Breast epithelium (tissue), 4 donors: ENCODE measurements around the gene FAM13B. TPM values are rescaled to one million over a fixed set of nuclear protein-coding genes. Genes with fewer than 3 reads are reported as not detected.
"Not testable (repeated sequence)": the region's sequence is repeated elsewhere in the genome, so short reads cannot be mapped to it uniquely, and the experiment has no call there.

Experiments
- DNase-seq, 2 donors: peaks; one replicate each; pipeline ENCODE4 v3.0.0-alpha.2; 2019; ENCODE audit warnings: low spot score in 2 of 2
- H3K27ac ChIP-seq, 2 donors: fragments of 200-600 bp; sonication (generic) in 1 of 2; one replicate each; pipeline ENCODE4 v1.5.1; 2016 to 2019; ENCODE audit warnings: mild to moderate bottlenecking in 1 of 2
- H3K27me3 ChIP-seq, 2 donors: fragments of 200-600 bp; sonication (generic) in 1 of 2; one replicate each; pipeline versions ENCODE4 v1.5.1 to v1.6.0; 2017 to 2019; ENCODE audit warnings: control low read depth in 1 of 2, mild to moderate bottlenecking in 1 of 2
- H3K36me3 ChIP-seq: fragments of 200-600 bp; one replicate; pipeline ENCODE4 v1.5.1; 2019
- H3K4me1 ChIP-seq, 2 donors: fragments of 200-600 bp; sonication (generic); one replicate each; pipeline ENCODE4 v1.5.1; 2016 to 2019; ENCODE audit warnings: control low read depth in 1 of 2
- H3K4me3 ChIP-seq, 3 donors: fragments of 200-600 bp; sonication (generic); 1 replicate in 2 of 3; 2 replicates in 1 of 3; pipeline ENCODE4 v1.5.1; 2016 to 2019; ENCODE audit warnings: mild to moderate bottlenecking in 3 of 3, moderate library complexity in 2 of 3
- H3K9me3 ChIP-seq, 2 donors: fragments of 200-600 bp; sonication (generic) in 1 of 2; one replicate each; pipeline ENCODE4 v1.5.1; 2016 to 2019; ENCODE audit warnings: control low read depth in 1 of 2
- CTCF ChIP-seq, 3 donors: fragments of 450-650 bp; IDR thresholded peaks; one replicate each; pipeline ENCODE4 v1.5.1; 2016 to 2017; ENCODE audit warnings: antibody characterized with exemption in 3 of 3, mild to moderate bottlenecking in 3 of 3, moderate library complexity in 3 of 3
- POLR2A ChIP-seq: fragments of 450-650 bp; IDR thresholded peaks from one replicate; pipeline ENCODE4 v1.6.1; 2016; ENCODE audit warnings: antibody characterized with exemption, mild to moderate bottlenecking, moderate library complexity
- POLR2AphosphoS5 ChIP-seq, 3 donors: sonication (generic); formaldehyde crosslinking; IDR thresholded peaks; one replicate each; pipeline ENCODE4 v1.6.1; 2017; ENCODE audit warnings: antibody characterized with exemption in 3 of 3
- intact Hi-C: fragments of 100-400 bp; cut with DNase I; formaldehyde crosslinking; loops from one replicate; pipeline ENCODE4 v1.15.1; 2023; ENCODE audit warnings: low total_unique reads
- total RNA-seq, 3 donors: library from RNA; depleted of rRNA; stranded (reverse); fragments of >200 nt; gene quantifications; one replicate each; pipeline ENCODE4 v1.1.0, GENCODE V29; 2016

The FAM13B gene
- total RNA-seq, 3 donors from 2014 or later: 42.7 to 55.8 (median 52.4) TPM

DNA sequence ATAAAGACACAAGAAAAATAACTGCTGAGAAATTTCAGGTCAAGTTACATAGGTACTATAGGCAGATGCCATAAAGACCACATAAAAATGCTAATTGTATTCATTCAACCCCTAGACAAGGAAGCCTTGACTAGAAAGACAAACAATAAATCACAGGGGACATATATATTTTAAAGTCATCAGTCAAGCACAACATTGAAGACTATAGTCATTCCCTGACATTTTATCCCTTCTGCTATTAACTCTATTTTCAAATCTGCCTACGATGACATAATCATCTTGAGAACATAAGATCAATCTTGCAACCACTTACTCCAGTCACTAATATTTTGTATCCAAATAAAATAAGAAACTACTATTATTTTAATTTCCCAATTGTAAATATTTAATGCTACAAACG, 38.3 kb downstream of the FAM13B start:
- no peak overlapping the region for H3K4me3 ChIP-seq
- H3K27ac ChIP-seq: no peak overlapping the region
- DNase-seq: no peak
- peaks cover 0 to 4% of the 10 kb centered on the region in 2 donors for H3K4me1 ChIP-seq
- H3K27me3 ChIP-seq: no peaks in the 10 kb centered on the region
- H3K9me3 ChIP-seq: no peaks in the 10 kb centered on the region
- no peaks in the 10 kb centered on the region for H3K36me3 ChIP-seq
- intact Hi-C loops: no loop called here
- no peak for TF ChIP-seq CTCF (IDR thresholded peaks at IDR 0.05)
- no peak for TF ChIP-seq POLR2A
- TF ChIP-seq POLR2AphosphoS5 (IDR thresholded peaks at IDR 0.05): no peak

GRCh38 chr5:137989419-137989818, 43.5 kb downstream of the FAM13B start:
- H3K4me3 ChIP-seq: no peak overlapping the region
- H3K27ac ChIP-seq: no peak overlapping the region
- TF ChIP-seq POLR2A: no peak
- TF ChIP-seq POLR2AphosphoS5 (IDR thresholded peaks at IDR 0.05): no peak
- no peak for TF ChIP-seq CTCF (IDR thresholded peaks at IDR 0.05)
- H3K27me3 ChIP-seq: no peaks in the 10 kb centered on the region
- no peak for DNase-seq
- H3K9me3 ChIP-seq: no peaks in the 10 kb centered on the region
- H3K36me3 ChIP-seq: no peaks in the 10 kb centered on the region
- H3K4me1 ChIP-seq: no peaks in the 10 kb centered on the region
- intact Hi-C loops: no loop called here

- Histone ChIP-seq H3K4me3 (no peak overlapping the region), H3K27ac (no peak overlapping the region), H3K9me3 (no peaks in the 10 kb centered on the region), H3K4me1 (no peaks in the 10 kb centered on the region), H3K27me3 (no peaks in the 10 kb centered on the region), H3K36me3 (no peaks in the 10 kb centered on the region)
- no peak for DNase-seq
- TF ChIP-seq POLR2AphosphoS5 (IDR thresholded peaks at IDR 0.05): no peak
- TF ChIP-seq CTCF (IDR thresholded peaks at IDR 0.05): no peak
- intact Hi-C loops: no loop called here
These were observed 57.7 kb downstream of the FAM13B start for GRCh38 chr5:137975208-137975607.

DNA sequence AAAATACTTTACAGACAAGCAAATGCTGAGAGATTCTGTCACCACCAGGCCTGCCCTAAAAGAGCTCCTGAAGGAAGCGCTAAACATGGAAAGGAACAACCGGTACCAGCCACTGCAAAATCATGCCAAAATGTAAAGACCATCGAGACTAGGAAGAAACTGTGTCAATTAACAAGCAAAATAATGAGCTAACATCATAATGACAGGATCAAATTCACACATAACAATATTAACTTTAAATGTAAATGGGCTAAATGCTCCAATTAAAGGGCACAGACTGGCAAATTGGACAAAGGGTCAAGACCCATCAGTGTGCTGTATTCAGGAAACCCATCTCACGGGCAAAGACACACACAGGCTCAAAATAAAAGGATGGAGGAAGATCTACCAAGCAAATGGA, 62.5 kb downstream of the FAM13B start:
- intact Hi-C loops, H3K27ac ChIP-seq, H3K36me3 ChIP-seq, H3K4me1 ChIP-seq, H3K4me3 ChIP-seq, H3K27me3 ChIP-seq, H3K9me3 ChIP-seq, DNase-seq: not testable (repeated sequence)

DNA sequence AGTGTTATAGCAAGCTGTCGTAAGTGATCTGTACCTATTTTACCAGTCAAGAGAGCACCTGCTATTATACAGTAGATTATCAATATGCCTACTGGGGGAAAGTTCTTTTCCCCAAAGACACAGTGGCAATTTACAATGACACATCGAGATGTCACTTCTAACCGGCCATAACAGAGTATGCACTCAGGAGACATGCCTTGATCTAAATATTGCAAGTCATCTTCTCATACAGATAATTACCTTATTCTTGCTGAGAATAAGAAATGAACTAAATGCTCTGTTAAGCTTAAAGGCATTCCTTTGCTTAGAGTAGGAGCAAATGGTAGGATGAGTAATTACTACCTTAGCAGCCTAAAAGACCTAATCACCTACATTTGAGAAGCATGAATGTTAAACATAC, 72.1 kb downstream of the FAM13B start:
- H3K36me3 ChIP-seq: no peaks in the 10 kb centered on the region
- H3K27me3 ChIP-seq: no peaks in the 10 kb centered on the region
- no peak overlapping the region for H3K4me3 ChIP-seq
- H3K9me3 ChIP-seq: no peaks in the 10 kb centered on the region
- DNase-seq: no peak
- TF ChIP-seq CTCF (IDR thresholded peaks at IDR 0.05): no peak
- no peak overlapping the region for H3K27ac ChIP-seq
- H3K4me1 ChIP-seq: no peaks in the 10 kb centered on the region
- intact Hi-C loops: no loop called here

GRCh38 chr5:137960141-137960540, 72.7 kb downstream of the FAM13B start:
- intact Hi-C loops: no loop called here
- Histone ChIP-seq H3K27ac (no peak overlapping the region), H3K36me3 (no peaks in the 10 kb centered on the region), H3K4me3 (no peak overlapping the region), H3K9me3 (no peaks in the 10 kb centered on the region), H3K27me3 (no peaks in the 10 kb centered on the region), H3K4me1 (no peaks in the 10 kb centered on the region)
- no peak for DNase-seq
- no peak for TF ChIP-seq POLR2AphosphoS5 (IDR thresholded peaks at IDR 0.05)
- no peak for TF ChIP-seq POLR2A
- TF ChIP-seq CTCF (IDR thresholded peaks at IDR 0.05): no peak
